Esophagus (tissue), 2 donors: ENCODE measurements around the gene GRIK3. TPM values are rescaled to one million over a fixed set of nuclear protein-coding genes. Genes with fewer than 3 reads are reported as not detected.

Source experiments
- H3K27ac ChIP-seq, 2 donors: one replicate each; pipeline ENCODE4 v1.5.1; 2013; ENCODE audit warnings: low read depth in 2 of 2, mild to moderate bottlenecking in 2 of 2, inconsistent platforms in 1 of 2, low read length in 1 of 2, moderate library complexity in 1 of 2
- H3K27me3 ChIP-seq, 2 donors: one replicate each; pipeline ENCODE4 v1.6.1; 2013; ENCODE audit warnings: low read length in 2 of 2, control low read depth in 1 of 2, mild to moderate bottlenecking in 1 of 2; ENCODE audit not compliant: insufficient read depth in 2 of 2, control insufficient read depth in 1 of 2
- H3K36me3 ChIP-seq, 2 donors: one replicate each; pipeline ENCODE4 v1.6.1; 2013; ENCODE audit warnings: low read length in 1 of 2; ENCODE audit not compliant: control insufficient read depth in 2 of 2, insufficient read depth in 2 of 2
- H3K4me1 ChIP-seq, 2 donors: one replicate each; pipeline ENCODE4 v1.6.1; 2013; ENCODE audit warnings: low read length in 1 of 2; ENCODE audit not compliant: control insufficient read depth in 2 of 2, insufficient read depth in 2 of 2
- H3K4me3 ChIP-seq, 2 donors: one replicate each; pipeline ENCODE4 v1.5.1; 2013; ENCODE audit warnings: low read length in 2 of 2, mild to moderate bottlenecking in 2 of 2, low read depth in 1 of 2, moderate library complexity in 1 of 2
- H3K9me3 ChIP-seq, 2 donors: one replicate each; pipeline ENCODE4 v1.6.1; 2013; ENCODE audit warnings: mild to moderate bottlenecking in 2 of 2, low read depth in 1 of 2, low read length in 1 of 2, moderate library complexity in 1 of 2; ENCODE audit not compliant: control insufficient read depth in 2 of 2, insufficient read depth in 1 of 2
- WGBS, 2 donors: extraction: QIAGEN DNeasy Blood & Tissue Kit; methylation state at CpG; one replicate each; pipeline ENCODE4 v1.1.7; 2013; 5-methylcytosine and 5-hydroxymethylcytosine counted together
- polyA plus RNA-seq, 2 donors: library from polyadenylated mRNA; stranded (reverse); fragments of 200-250 nt; gene quantifications; one replicate each; pipeline ENCODE4 v1.2.3, GENCODE V29; 2013
- donor health status: healthy with polysubstance abuse.
- donor health status: Bipolar disorder and iron deficiency.

Gene GRIK3
- polyA plus RNA-seq, 2 donors, result 0.13 to 0.16 TPM

DNA sequence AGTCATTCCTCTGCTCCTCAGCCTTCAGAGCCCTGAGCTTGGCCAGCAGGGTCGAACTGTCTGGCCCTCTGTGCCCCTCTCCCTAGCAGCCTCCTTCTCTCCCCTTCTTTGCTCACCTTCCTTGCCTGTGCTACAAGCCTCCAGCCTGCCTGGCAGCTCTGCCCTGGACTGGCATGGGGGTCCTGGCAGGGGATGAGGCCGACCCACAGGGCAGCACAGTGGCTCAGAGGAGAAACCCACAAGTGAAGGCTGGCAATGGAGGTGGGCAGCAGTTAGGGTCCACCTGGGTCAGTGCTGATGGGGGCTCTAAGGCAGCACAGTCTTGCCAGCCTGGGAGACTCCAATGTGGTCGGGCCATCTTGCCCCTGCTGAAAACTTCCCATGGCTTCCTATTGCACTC is 274.2 kb downstream of the GRIK3 start:
- Histone ChIP-seq H3K36me3 (no peaks in the 10 kb centered on the region), H3K27me3 (no peaks in the 10 kb centered on the region), H3K4me1 (no peaks in the 10 kb centered on the region), H3K9me3 (peaks cover 0 to 3% of the 10 kb centered on the region in 2 donors), H3K4me3 (no peak overlapping the region), H3K27ac (no peak overlapping the region)
- 62 to 63% methylated on average over 3 of the region's 3 CpGs for whole genome bisulfite sequencing, 2 donors

GRCh38 chr1:36759355-36759754 is 275.0 kb downstream of the GRIK3 start:
- H3K27ac ChIP-seq, result no peak overlapping the region

DNA sequence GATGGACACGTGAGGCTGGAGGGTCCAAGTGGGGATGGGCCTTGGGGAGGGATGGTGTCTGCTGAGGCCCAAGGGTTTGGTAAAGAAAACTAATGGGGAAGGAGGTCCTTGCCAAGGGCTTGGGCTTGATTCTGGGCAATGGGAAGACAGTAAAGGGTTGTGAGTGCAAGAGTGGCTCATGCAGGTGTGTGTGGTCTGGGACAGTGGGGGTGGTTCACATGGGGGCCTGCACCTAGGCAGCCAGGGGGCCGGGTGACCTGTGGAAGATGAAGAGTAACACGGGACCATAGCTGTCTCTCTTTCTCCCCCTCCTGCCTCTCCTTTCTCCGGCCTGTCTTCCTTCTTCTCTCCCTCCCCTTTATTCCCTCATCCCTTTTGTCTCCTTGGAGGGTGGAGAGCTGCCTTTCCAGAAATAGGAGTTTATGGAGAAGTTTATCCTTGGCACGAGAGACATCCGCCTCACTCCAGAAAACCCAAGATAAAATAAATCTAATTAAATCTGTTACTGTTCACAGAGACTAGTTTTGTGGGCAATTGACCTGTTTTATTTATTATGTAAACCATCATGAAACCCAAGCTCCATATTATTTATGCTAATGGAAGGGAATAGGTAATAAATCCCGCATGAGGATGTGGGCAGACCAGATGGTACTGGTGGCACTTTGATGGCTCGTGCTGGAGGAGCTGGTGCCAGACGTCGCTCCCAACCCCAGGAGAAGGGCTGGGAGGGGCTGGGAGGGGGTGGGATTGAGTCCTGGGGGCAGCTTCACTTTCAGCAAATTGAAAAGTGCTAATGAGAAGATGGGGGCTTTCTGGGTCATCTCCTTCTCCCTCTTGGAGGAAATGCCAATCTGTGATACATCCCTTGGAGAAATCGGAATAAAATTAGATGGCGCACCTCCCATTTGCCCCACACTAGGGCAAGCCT is 278.7 kb downstream of the GRIK3 start:
- no peak overlapping the region for H3K27ac ChIP-seq
- 77 to 78% methylated on average over 12 of the region's 12 CpGs for WGBS, 2 donors

More at GRCh38 chr1:36759355-36759754, 275.0 kb downstream of the GRIK3 start:
- Histone ChIP-seq H3K27me3 (no peaks in the 10 kb centered on the region), H3K9me3 (peaks cover 0 to 3% of the 10 kb centered on the region in 2 donors), H3K36me3 (no peaks in the 10 kb centered on the region), H3K4me3 (no peak overlapping the region), H3K4me1 (no peaks in the 10 kb centered on the region)
- 92 to 95% methylated on average over 5 of the region's 5 CpGs for WGBS, 2 donors

GRCh38 chr1:36754366-36754765 is 279.9 kb downstream of the GRIK3 start:
- Histone ChIP-seq H3K4me3 (no peak overlapping the region), H3K9me3 (peaks cover 0 to under 1% of the 10 kb centered on the region in 2 donors), H3K36me3 (no peaks in the 10 kb centered on the region), H3K27me3 (no peaks in the 10 kb centered on the region), H3K27ac (no peak overlapping the region), H3K4me1 (no peaks in the 10 kb centered on the region)
- WGBS, 2 donors, result 85 to 97% methylated on average over 1 of the region's 1 CpG

More for the DNA sequence above, 278.7 kb downstream of the GRIK3 start:
- Histone ChIP-seq H3K27me3 (no peaks in the 10 kb centered on the region), H3K4me3 (no peak overlapping the region), H3K4me1 (no peaks in the 10 kb centered on the region), H3K36me3 (no peaks in the 10 kb centered on the region), H3K9me3 (peaks cover 0 to 3% of the 10 kb centered on the region in 2 donors)

DNA sequence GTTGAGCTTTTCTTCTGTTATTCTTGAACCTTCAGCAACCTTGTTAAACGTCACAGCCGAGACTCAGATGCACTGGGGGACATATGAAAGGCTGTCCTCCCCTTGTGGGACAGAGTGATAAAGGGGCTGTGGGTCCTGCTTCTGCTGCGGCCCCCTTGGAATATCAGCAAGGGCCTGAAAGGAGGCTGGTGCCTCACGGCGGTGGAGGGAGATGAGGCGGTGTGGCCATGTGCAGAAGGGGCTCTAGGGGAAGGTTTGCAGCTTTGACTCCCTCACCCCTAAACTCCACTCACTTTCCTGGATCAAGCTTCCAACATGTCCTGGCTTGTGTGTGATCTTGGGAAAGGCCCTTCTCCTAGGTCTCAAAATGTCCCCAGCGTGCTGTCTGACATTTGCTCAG is 280.9 kb downstream of the GRIK3 start:
- Histone ChIP-seq H3K9me3 (no peaks in the 10 kb centered on the region), H3K4me1 (no peaks in the 10 kb centered on the region), H3K27ac (no peak overlapping the region), H3K4me3 (no peak overlapping the region), H3K27me3 (no peaks in the 10 kb centered on the region), H3K36me3 (no peaks in the 10 kb centered on the region)
- WGBS, 2 donors, result 75 to 76% methylated on average over 7 of the region's 7 CpGs

DNA sequence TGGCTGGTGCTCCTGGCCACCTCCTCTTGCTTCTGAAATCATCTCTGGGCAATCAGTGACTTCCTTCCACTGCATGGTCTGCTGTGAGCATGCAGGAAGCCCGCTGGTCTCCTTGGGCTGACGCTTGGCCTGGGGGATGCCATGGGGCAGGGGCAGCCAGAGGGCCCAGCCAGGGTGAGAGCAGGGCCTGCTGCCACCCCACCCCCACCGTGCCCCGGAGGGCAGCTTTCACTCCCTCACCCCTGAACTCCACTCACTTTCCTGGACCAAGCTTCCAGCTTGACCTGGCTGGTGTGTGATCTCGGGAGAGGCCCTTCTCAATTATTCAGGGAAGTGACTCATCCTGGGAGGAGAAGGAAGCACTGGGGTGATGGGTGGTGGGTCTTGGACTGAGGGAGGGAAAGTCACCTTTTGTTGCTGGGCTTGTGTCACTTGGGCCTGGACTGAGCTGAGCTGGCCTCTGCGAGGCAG is 281.4 kb downstream of the GRIK3 start:
- no peaks in the 10 kb centered on the region for H3K36me3 ChIP-seq

DNA sequence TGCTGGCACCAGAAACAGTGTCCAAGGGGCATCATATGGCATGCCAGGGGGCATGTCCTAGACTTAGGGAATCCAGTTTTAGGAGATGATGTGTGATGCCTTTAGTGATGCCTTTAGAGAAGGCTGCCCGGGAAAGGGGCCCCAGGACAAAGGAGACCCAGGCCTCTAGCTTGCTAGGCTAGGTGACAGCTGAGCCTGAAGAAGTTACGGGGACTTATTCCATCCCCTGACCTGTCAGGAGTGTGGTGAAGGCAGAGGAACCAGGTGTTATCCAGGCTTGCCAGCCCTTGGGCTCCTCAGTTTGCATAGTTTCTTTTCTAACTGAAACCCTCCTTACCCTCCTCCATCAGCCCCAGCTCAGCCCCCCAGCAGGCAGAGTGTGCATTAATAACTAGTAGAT is 281.9 kb downstream of the GRIK3 start:
- 79 to 81% methylated on average over 2 of the region's 2 CpGs for WGBS, 2 donors
- no peak overlapping the region for H3K4me3 ChIP-seq
- H3K27me3 ChIP-seq, result no peaks in the 10 kb centered on the region
- H3K4me1 ChIP-seq, result no peaks in the 10 kb centered on the region
- no peaks in the 10 kb centered on the region for H3K9me3 ChIP-seq
- no peaks in the 10 kb centered on the region for H3K36me3 ChIP-seq
- no peak overlapping the region for H3K27ac ChIP-seq

More for the DNA sequence above, 281.4 kb downstream of the GRIK3 start:
- Histone ChIP-seq H3K4me3 (no peak overlapping the region), H3K4me1 (no peaks in the 10 kb centered on the region), H3K27ac (no peak overlapping the region), H3K9me3 (no peaks in the 10 kb centered on the region), H3K27me3 (no peaks in the 10 kb centered on the region)
- WGBS, 2 donors, result 56 to 62% methylated on average over 6 of the region's 6 CpGs

GRCh38 chr1:36751525-36751924 is 282.8 kb downstream of the GRIK3 start:
- 73 to 75% methylated on average over 4 of the region's 4 CpGs for WGBS, 2 donors
- Histone ChIP-seq H3K27ac (no peak overlapping the region), H3K4me1 (no peaks in the 10 kb centered on the region), H3K4me3 (no peak overlapping the region), H3K36me3 (no peaks in the 10 kb centered on the region), H3K27me3 (no peaks in the 10 kb centered on the region), H3K9me3 (no peaks in the 10 kb centered on the region)

DNA sequence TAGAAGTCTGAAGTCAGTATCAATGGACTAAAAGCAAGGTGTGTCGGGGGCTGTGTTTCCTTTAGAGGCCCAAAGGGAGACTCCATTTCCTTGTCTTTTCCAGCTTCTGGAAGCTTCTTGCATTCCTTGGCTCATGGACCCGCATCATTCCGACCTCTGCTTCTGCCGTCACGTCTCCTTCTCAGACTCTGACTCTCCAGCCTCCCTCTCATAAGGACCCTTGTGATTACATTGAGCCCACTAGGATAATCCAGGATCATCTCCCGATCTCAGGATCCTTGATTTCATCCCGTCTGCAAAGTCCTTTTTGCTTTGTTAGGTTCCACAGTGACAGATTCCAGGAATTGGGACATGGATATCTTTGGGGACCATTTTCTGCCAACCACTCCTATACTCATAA is 285.8 kb downstream of the GRIK3 start:
- Histone ChIP-seq H3K4me1 (no peaks in the 10 kb centered on the region), H3K27me3 (no peaks in the 10 kb centered on the region), H3K4me3 (no peak overlapping the region), H3K9me3 (no peaks in the 10 kb centered on the region), H3K27ac (no peak overlapping the region), H3K36me3 (no peaks in the 10 kb centered on the region)
- WGBS, 2 donors, result 86 to 87% methylated on average over 7 of the region's 7 CpGs
